Trophoblast cell (in vitro differentiated cells and primary cell): Measurements from ENCODE around the gene NRF1.

Experiments used
- DNase-seq, 2 donors: peaks; one replicate each; pipeline ENCODE4 v3.0.0-alpha.2; 2016
- H2AFZ ChIP-seq: 2 replicates; pipeline ENCODE4 v1.6.1; 2013; ENCODE audit warnings: low read length, moderate library complexity, mild to moderate bottlenecking; ENCODE audit not compliant: insufficient read depth, poor library complexity
- H2AK5ac ChIP-seq: 2 replicates; pipeline ENCODE4 v1.6.1; 2013; ENCODE audit warnings: mild to moderate bottlenecking, low read length
- H2BK120ac ChIP-seq: 2 replicates; pipeline ENCODE4 v1.6.1; 2013; ENCODE audit warnings: low read length, mild to moderate bottlenecking, moderate library complexity; ENCODE audit not compliant: insufficient read depth, poor library complexity
- H2BK12ac ChIP-seq: 2 replicates; pipeline ENCODE4 v1.6.1; 2013; ENCODE audit warnings: mild to moderate bottlenecking, low read length, moderate library complexity
- H2BK5ac ChIP-seq: 2 replicates; pipeline ENCODE4 v1.6.1; 2013; ENCODE audit warnings: low read length, low read depth, moderate library complexity, mild to moderate bottlenecking; ENCODE audit not compliant: poor library complexity
- H3K14ac ChIP-seq: 2 replicates; pipeline ENCODE4 v1.6.1; 2013; ENCODE audit warnings: mild to moderate bottlenecking, low read length
- H3K18ac ChIP-seq: 2 replicates; pipeline ENCODE4 v1.6.1; 2013; ENCODE audit warnings: mild to moderate bottlenecking, low read length
- H3K23ac ChIP-seq: 2 replicates; pipeline ENCODE4 v1.6.1; 2013; ENCODE audit warnings: low read length
- H3K27ac ChIP-seq: 2 replicates; pipeline ENCODE4 v1.5.1; 2013; ENCODE audit warnings: low read depth, mild to moderate bottlenecking, inconsistent platforms, low read length, moderate library complexity
- H3K27me3 ChIP-seq: 2 replicates; pipeline ENCODE4 v1.6.1; 2013; ENCODE audit warnings: inconsistent platforms, mild to moderate bottlenecking, low read length, moderate library complexity; ENCODE audit not compliant: insufficient read depth
- H3K36me3 ChIP-seq, 2 experiments: 1 replicate in 1 of 2; 2 replicates in 1 of 2; pipeline ENCODE4 v1.6.1; 2013; ENCODE audit warnings: low read length in 2 of 2, mild to moderate bottlenecking in 2 of 2, moderate library complexity in 1 of 2; ENCODE audit not compliant: insufficient read depth in 2 of 2, control insufficient read depth in 1 of 2
- H3K4ac ChIP-seq: 2 replicates; pipeline ENCODE4 v1.6.1; 2013; ENCODE audit warnings: low read depth, mild to moderate bottlenecking, low read length, moderate library complexity
- H3K4me1 ChIP-seq, 2 experiments: 1 replicate in 1 of 2; 2 replicates in 1 of 2; pipeline ENCODE4 v1.6.1; 2013; ENCODE audit warnings: low read length in 2 of 2, mild to moderate bottlenecking in 2 of 2, moderate library complexity in 1 of 2; ENCODE audit not compliant: insufficient read depth in 2 of 2, control insufficient read depth in 1 of 2
- H3K4me2 ChIP-seq: 2 replicates; pipeline ENCODE4 v1.6.1; 2013; ENCODE audit warnings: inconsistent platforms, mild to moderate bottlenecking, low read length, moderate library complexity
- H3K4me3 ChIP-seq: 2 replicates; pipeline ENCODE4 v1.5.1; 2013; ENCODE audit warnings: mild to moderate bottlenecking, low read depth, low read length, inconsistent platforms
- H3K79me1 ChIP-seq: one replicate; pipeline ENCODE4 v1.6.1; 2013; ENCODE audit warnings: low read length
- H3K79me2 ChIP-seq: 2 replicates; pipeline ENCODE4 v1.6.1; 2013; ENCODE audit warnings: low read length, mild to moderate bottlenecking; ENCODE audit not compliant: control insufficient read depth, insufficient read depth, poor library complexity
- H3K9ac ChIP-seq: 2 replicates; pipeline ENCODE4 v1.6.1; 2013; ENCODE audit warnings: mild to moderate bottlenecking, low read length
- H3K9me3 ChIP-seq: 2 replicates; pipeline ENCODE4 v1.6.1; 2013; ENCODE audit warnings: low read depth, mild to moderate bottlenecking, control low read depth, inconsistent platforms, low read length; ENCODE audit not compliant: insufficient read depth
- H4K12ac ChIP-seq: 2 replicates; pipeline ENCODE4 v1.6.1; 2013; ENCODE audit warnings: low read depth, mild to moderate bottlenecking, low read length, moderate library complexity
- H4K8ac ChIP-seq: 2 replicates; pipeline ENCODE4 v1.6.1; 2013; ENCODE audit warnings: low read depth, mild to moderate bottlenecking, low read length, moderate library complexity
- H4K91ac ChIP-seq: one replicate; pipeline ENCODE4 v1.6.1; 2013; ENCODE audit warnings: low read depth, mild to moderate bottlenecking, low read length, moderate library complexity
- WGBS: extraction: QIAGEN DNeasy Blood & Tissue Kit; methylation state at CpG from one replicate; pipeline ENCODE4 v1.1.7; 2013; ENCODE audit warnings: missing lambda C conversion rate; ENCODE audit not compliant: insufficient read length, insufficient coverage; ENCODE audit errors: extremely low coverage; 5-methylcytosine and 5-hydroxymethylcytosine counted together

Gene NRF1

GRCh38 chr7:129615018-129615417 is 3.5 kb downstream of the NRF1 start:
- Histone ChIP-seq H2AK5ac (no peak overlapping the region), H2BK12ac (no peak overlapping the region), H2BK120ac (no peak overlapping the region), H3K14ac (no peak overlapping the region), H3K27ac (no peak overlapping the region), H2AFZ (no peak overlapping the region), H3K4me1 (peaks cover 2 to 10% of the 10 kb centered on the region in 2 experiments), H3K79me2 (peaks cover 22% of the 10 kb centered on the region), H3K4me2 (no peak overlapping the region), H3K79me1 (peaks cover 16% of the 10 kb centered on the region), H3K9ac (no peak overlapping the region), H3K18ac (no peak overlapping the region), H4K91ac (no peak overlapping the region), H3K4ac (no peak overlapping the region), H3K4me3 (no peak overlapping the region), H3K27me3 (no peaks in the 10 kb centered on the region), H3K36me3 (peaks cover 0 to 2% of the 10 kb centered on the region in 2 experiments), H3K23ac (no peak overlapping the region), H4K12ac (no peak overlapping the region), H2BK5ac (no peak overlapping the region), H4K8ac (no peak overlapping the region), H3K9me3 (no peaks in the 10 kb centered on the region)
- no CpG with 5 or more reads among the region's 1 CpG for WGBS
- peak in 1 of 2 donors; percentile 23 for DNase-seq

GRCh38 chr7:129616530-129616929 is 5.0 kb downstream of the NRF1 start:
- H3K27me3 ChIP-seq, result no peaks in the 10 kb centered on the region
- H3K4me3 ChIP-seq, result no peak overlapping the region
- H3K9ac ChIP-seq, result no peak overlapping the region
- no peak overlapping the region for H4K91ac ChIP-seq
- peaks cover 10% of the 10 kb centered on the region for H3K79me1 ChIP-seq
- no peak overlapping the region for H3K18ac ChIP-seq
- no CpG with 5 or more reads among the region's 4 CpGs for whole genome bisulfite sequencing
- H3K36me3 ChIP-seq, result peaks cover 0 to 2% of the 10 kb centered on the region in 2 experiments
- no peak overlapping the region for H2BK5ac ChIP-seq
- DNase-seq, result no peak
- no peak overlapping the region for H3K27ac ChIP-seq
- H3K9me3 ChIP-seq, result no peaks in the 10 kb centered on the region
- H2BK12ac ChIP-seq, result no peak overlapping the region
- no peak overlapping the region for H4K12ac ChIP-seq
- H3K4me2 ChIP-seq, result no peak overlapping the region
- H4K8ac ChIP-seq, result no peak overlapping the region
- no peak overlapping the region for H2AK5ac ChIP-seq
- H3K4ac ChIP-seq, result no peak overlapping the region
- H3K79me2 ChIP-seq, result peaks cover 15% of the 10 kb centered on the region
- H2AFZ ChIP-seq, result no peak overlapping the region
- no peak overlapping the region for H3K14ac ChIP-seq
- H2BK120ac ChIP-seq, result no peak overlapping the region
- no peak overlapping the region for H3K23ac ChIP-seq
- peaks cover 2 to 7% of the 10 kb centered on the region in 2 experiments for H3K4me1 ChIP-seq

- H3K4me1 ChIP-seq, result peaks cover 2 to 7% of the 10 kb centered on the region in 2 experiments
- H3K14ac ChIP-seq, result no peak overlapping the region
- no peak overlapping the region for H2BK120ac ChIP-seq
- no CpG with 5 or more reads among the region's 3 CpGs for WGBS
- H2BK5ac ChIP-seq, result no peak overlapping the region
- DNase-seq, result no peak
- no peak overlapping the region for H3K27ac ChIP-seq
- no peak overlapping the region for H3K23ac ChIP-seq
- no peak overlapping the region for H3K4me2 ChIP-seq
- no peak overlapping the region for H2BK12ac ChIP-seq
- H2AK5ac ChIP-seq, result no peak overlapping the region
- peak overlapping the region; percentile 64 for H3K4ac ChIP-seq
- no peak overlapping the region for H3K4me3 ChIP-seq
- H4K12ac ChIP-seq, result no peak overlapping the region
- no peak overlapping the region for H3K18ac ChIP-seq
- no peaks in the 10 kb centered on the region for H3K27me3 ChIP-seq
- peaks cover 0 to 2% of the 10 kb centered on the region in 2 experiments for H3K36me3 ChIP-seq
- no peaks in the 10 kb centered on the region for H3K9me3 ChIP-seq
- H4K91ac ChIP-seq, result no peak overlapping the region
- H3K79me2 ChIP-seq, result peaks cover 13% of the 10 kb centered on the region
- H2AFZ ChIP-seq, result no peak overlapping the region
- H4K8ac ChIP-seq, result no peak overlapping the region
- H3K79me1 ChIP-seq, result peaks cover 4% of the 10 kb centered on the region
- H3K9ac ChIP-seq, result no peak overlapping the region
Measured at GRCh38 chr7:129617178-129617577, 5.7 kb downstream of the NRF1 start.

GRCh38 chr7:129617652-129618051 is 6.1 kb downstream of the NRF1 start:
- peaks cover 2 to 7% of the 10 kb centered on the region in 2 experiments for H3K4me1 ChIP-seq
- no peak overlapping the region for H3K9ac ChIP-seq
- H3K18ac ChIP-seq, result no peak overlapping the region
- no peaks in the 10 kb centered on the region for H3K79me1 ChIP-seq
- no peak overlapping the region for H2BK5ac ChIP-seq
- H3K27ac ChIP-seq, result no peak overlapping the region
- H4K91ac ChIP-seq, result no peak overlapping the region
- H3K23ac ChIP-seq, result no peak overlapping the region
- no CpG with 5 or more reads among the region's 1 CpG for WGBS
- no peak overlapping the region for H2BK12ac ChIP-seq
- no peak overlapping the region for H2AFZ ChIP-seq
- no peak overlapping the region for H2AK5ac ChIP-seq
- no peak overlapping the region for H4K8ac ChIP-seq
- peak overlapping the region; percentile 64 for H3K4ac ChIP-seq
- no peak overlapping the region for H3K4me3 ChIP-seq
- no peak overlapping the region for H3K14ac ChIP-seq
- H2BK120ac ChIP-seq, result no peak overlapping the region
- peaks cover 0 to 2% of the 10 kb centered on the region in 2 experiments for H3K36me3 ChIP-seq
- H3K27me3 ChIP-seq, result no peaks in the 10 kb centered on the region
- no peak overlapping the region for H4K12ac ChIP-seq
- H3K4me2 ChIP-seq, result no peak overlapping the region
- DNase-seq, result no peak
- H3K9me3 ChIP-seq, result no peaks in the 10 kb centered on the region
- H3K79me2 ChIP-seq, result peaks cover 8% of the 10 kb centered on the region
